Activated CD8-positive, alpha-beta memory T cell treated with anti-CD3 and anti-CD28 coated beads for 24 hours (primary cell): ENCODE data around the gene VAV3.
A peak's percentile ranks its signal among the peaks of the same experiment; 100 is the strongest.
"Not testable (repeated sequence)": the region's sequence is repeated elsewhere in the genome, so short reads cannot be mapped to it uniquely, and the experiment has no call there.

Experiments used
- DNase-seq: peaks from one replicate; pipeline ENCODE4 v3.0.0-alpha.2; 2020

VAV3 gene

GRCh38 chr1:107965110-107965991, at the start of gene VAV3:
VAV3 (minus strand) TSS chr1:107965180; CDS start chr1:107964869, 311 bp downstream.
- peak; percentile 91 for DNase-seq

GRCh38 chr1:108012553-108012952, 47.6 kb upstream of the VAV3 start:
- DNase-seq = no peak

GRCh38 chr1:108011295-108011694, 46.3 kb upstream of the VAV3 start:
- DNase-seq = no peak

GRCh38 chr1:108010581-108010980, 45.6 kb upstream of the VAV3 start:
- no peak for DNase-seq

GRCh38 chr1:108009603-108010195, 44.7 kb upstream of the VAV3 start:
- no peak for DNase-seq

GRCh38 chr1:108007531-108007930, 42.6 kb upstream of the VAV3 start:
- DNase-seq = no peak

- no peak for DNase-seq
Measured at GRCh38 chr1:108007070-108007469, 42.1 kb upstream of the VAV3 start.

- DNase-seq = not testable (repeated sequence)
Measured at GRCh38 chr1:108004919-108005318, 39.9 kb upstream of the VAV3 start.

GRCh38 chr1:108000620-108001111, 35.7 kb upstream of the VAV3 start:
- DNase-seq = no peak

GRCh38 chr1:108000184-108000583, 35.2 kb upstream of the VAV3 start:
- no peak for DNase-seq

- DNase-seq = no peak
Measured at GRCh38 chr1:107997866-107998265, 32.9 kb upstream of the VAV3 start.

- no peak for DNase-seq
Measured at GRCh38 chr1:107993920-107994319, 28.9 kb upstream of the VAV3 start.

GRCh38 chr1:107992347-107992746, 27.4 kb upstream of the VAV3 start:
- DNase-seq = no peak

- DNase-seq = no peak
Measured at GRCh38 chr1:107991371-107992066, 26.5 kb upstream of the VAV3 start.

GRCh38 chr1:107990606-107991005, 25.6 kb upstream of the VAV3 start:
- no peak for DNase-seq

GRCh38 chr1:107981277-107981676, 16.3 kb upstream of the VAV3 start:
- DNase-seq = no peak

- DNase-seq = no peak
Measured at GRCh38 chr1:107979926-107980325, 14.9 kb upstream of the VAV3 start.

- DNase-seq = no peak
Measured at GRCh38 chr1:107979088-107979487, 14.1 kb upstream of the VAV3 start.

- DNase-seq = no peak
Measured at GRCh38 chr1:107976836-107977235, 11.9 kb upstream of the VAV3 start.

- DNase-seq = no peak
Measured at GRCh38 chr1:107976431-107976830, 11.5 kb upstream of the VAV3 start.

- DNase-seq = no peak
Measured at GRCh38 chr1:107975851-107976250, 10.9 kb upstream of the VAV3 start.

GRCh38 chr1:107974090-107974489, 9.1 kb upstream of the VAV3 start:
- DNase-seq = no peak

GRCh38 chr1:107972391-107973180, 7.6 kb upstream of the VAV3 start:
- DNase-seq = no peak
